ENCODE data around the gene INSIG2. TPM values are rescaled to one million over a fixed set of nuclear protein-coding genes. Genes with fewer than 3 reads are reported as not detected.
A peak's percentile ranks its signal among the peaks of the same experiment; 100 is the strongest.

The INSIG2 gene
- total and polyA plus RNA-seq, 9 of the 15 experiments (the other 6 are each of a cell fraction or from before 2014, with no cell fraction given) = 1.5 to 34.2 (median 6.4) TPM

- no peak for TF ChIP-seq MED1 (CRISPR knock-in tag; IDR thresholded peaks at IDR 0.05; ENCODE audit: borderline replicate concordance)
- peak; percentile 52; the same call in 1 of the 2 replicates for TF ChIP-seq FOSL1 (tag; conservative IDR thresholded peaks at IDR 0.05)
- TF ChIP-seq, protein P1, sequence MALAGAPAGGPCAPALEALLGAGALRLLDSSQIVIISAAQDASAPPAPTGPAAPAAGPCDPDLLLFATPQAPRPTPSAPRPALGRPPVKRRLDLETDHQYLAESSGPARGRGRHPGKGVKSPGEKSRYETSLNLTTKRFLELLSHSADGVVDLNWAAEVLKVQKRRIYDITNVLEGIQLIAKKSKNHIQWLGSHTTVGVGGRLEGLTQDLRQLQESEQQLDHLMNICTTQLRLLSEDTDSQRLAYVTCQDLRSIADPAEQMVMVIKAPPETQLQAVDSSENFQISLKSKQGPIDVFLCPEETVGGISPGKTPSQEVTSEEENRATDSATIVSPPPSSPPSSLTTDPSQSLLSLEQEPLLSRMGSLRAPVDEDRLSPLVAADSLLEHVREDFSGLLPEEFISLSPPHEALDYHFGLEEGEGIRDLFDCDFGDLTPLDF (CRISPR knock-in tag; IDR thresholded peaks at IDR 0.05) = no peak
- TF ChIP-seq, protein P2, sequence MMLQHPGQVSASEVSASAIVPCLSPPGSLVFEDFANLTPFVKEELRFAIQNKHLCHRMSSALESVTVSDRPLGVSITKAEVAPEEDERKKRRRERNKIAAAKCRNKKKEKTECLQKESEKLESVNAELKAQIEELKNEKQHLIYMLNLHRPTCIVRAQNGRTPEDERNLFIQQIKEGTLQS (IDR thresholded peaks at IDR 0.05) = peak; percentile 56; the same call in 1 of the 2 replicates
- TF ChIP-seq, protein P2 (CRISPR knock-in tag; conservative IDR thresholded peaks at IDR 0.05) = no peak
- no peak for TF ChIP-seq LEF1 (IDR thresholded peaks at IDR 0.05)
- TF ChIP-seq NFIC (IDR thresholded peaks at IDR 0.05) = peak; percentile 61
- no peak for TF ChIP-seq JUND (IDR thresholded peaks at IDR 0.05; ENCODE audit: borderline replicate concordance, low read depth, low read length)
- TF ChIP-seq JUND (tag; IDR thresholded peaks at IDR 0.05; ENCODE audit: borderline replicate concordance, low read depth, low read length) = 0 out of 3 replicates have a peak, but pooled peaks have one; percentile 13
- TF ChIP-seq SIRT6 (IDR thresholded peaks at IDR 0.05; ENCODE audit: low read depth, low read length) = no peak
- TF ChIP-seq PRPF4 (IDR thresholded peaks at IDR 0.05; ENCODE audit: insufficient read depth, low read depth, low read length, poor library complexity, severe bottlenecking) = no peak
- no peak for TF ChIP-seq CHD4 (IDR thresholded peaks at IDR 0.05; ENCODE audit: insufficient read depth, insufficient replicate concordance, low read depth, low read length, poor library complexity, severe bottlenecking)
- peak in 1 of 2 experiments; percentile 58; a peak in 1 of 4 replicates for TF ChIP-seq FOXA3 (CRISPR knock-in tag; conservative IDR thresholded peaks at IDR 0.05 in 1 of 2, IDR thresholded peaks at IDR 0.05 in 1 of 2)
- 0 out of 2 replicates have a peak, but pooled peaks have one; percentile 12 for TF ChIP-seq ARID1B (IDR thresholded peaks at IDR 0.05)
- no peak for TF ChIP-seq CEBPG (CRISPR knock-in tag; IDR thresholded peaks at IDR 0.05)
- peak in 1 of 2 experiments; percentile 32; a peak in 1 of 4 replicates for TF ChIP-seq CEBPG (tag; conservative IDR thresholded peaks at IDR 0.05 in 1 of 2, IDR thresholded peaks at IDR 0.05 in 1 of 2)
- no peak for TF ChIP-seq PRDM10 (IDR thresholded peaks at IDR 0.05; ENCODE audit: partially characterized antibody)
- no peak for TF ChIP-seq NR4A1 (CRISPR knock-in tag; IDR thresholded peaks at IDR 0.05)
- no peak for TF ChIP-seq NR4A1 (tag; IDR thresholded peaks at IDR 0.05)
- peak in 1 of 2 experiments; percentile 97; a peak in 2 of 4 replicates for TF ChIP-seq TEAD1 (CRISPR knock-in tag; IDR thresholded peaks at IDR 0.05)
These were observed 24.6 kb downstream of the INSIG2 start (continued) for GRCh38 chr2:118112771-118113334.
